Endothelial cell of umbilical vein (primary cell): Measurements from ENCODE around the gene CCSER2. TPM values are rescaled to one million over a fixed set of nuclear protein-coding genes. Genes with fewer than 3 reads are reported as not detected.

Experiments used
- BruUV-seq: library from RNA; stranded (reverse); fragments of 400-500 nt; replicated peaks from 2 replicates; lab custom pipeline; 2021; lab: Mats Ljungman, UMichigan
- CTCF ChIA-PET: fragments of 300-600, 350-600 bp; sonication (Branson Sonifier 250); formaldehyde crosslinking; loops from one replicate; lab custom pipeline; 2021; ENCODE audit warnings: antibody characterized with exemption, inconsistent platforms; lab: Charles Lee
- POLR2A ChIA-PET: fragments of 300-600, 350-600 bp; sonication (Branson Sonifier 250); formaldehyde crosslinking; loops from one replicate; lab custom pipeline; 2021; ENCODE audit warnings: antibody characterized with exemption, inconsistent platforms; lab: Charles Lee
- DNase-seq: peaks from one replicate; pipeline ENCODE4 v3.0.0-alpha.2; 2011; ENCODE audit warnings: low read depth, low spot score
- FAIRE-seq: peaks from 2 replicates; lab custom pipeline; 2011; peaks lifted over from hg19 to GRCh38; lab: Jason Lieb, UNC
- H2AFZ ChIP-seq: 2 replicates; pipeline ENCODE4 v1.6.0; 2012; ENCODE audit warnings: low read depth, low read length, control low read depth, inconsistent platforms
- H3K27ac ChIP-seq: 2 replicates; pipeline ENCODE4 v1.5.1; 2011; ENCODE audit warnings: low read depth, mild to moderate bottlenecking, control low read depth, low read length, moderate library complexity; ENCODE audit not compliant: insufficient read depth
- H3K27me3 ChIP-seq, 2 experiments: 2 replicates each; pipeline versions ENCODE4 v1.6.0 to v1.6.1; 2011; ENCODE audit warnings: low read length in 2 of 2, mixed read lengths in 1 of 2; ENCODE audit not compliant: control insufficient read depth in 2 of 2, insufficient read depth in 2 of 2
- H3K36me3 ChIP-seq, 2 experiments: 2 replicates in 1 of 2; 3 replicates in 1 of 2; pipeline ENCODE4 v1.5.1; 2011; ENCODE audit warnings: low read length in 2 of 2, mild to moderate bottlenecking in 1 of 2, moderate library complexity in 1 of 2; ENCODE audit not compliant: control insufficient read depth in 2 of 2, insufficient read depth in 2 of 2; ENCODE audit errors: extremely low read depth in 1 of 2
- H3K4me1 ChIP-seq: 3 replicates; pipeline ENCODE4 v1.5.1; 2011; ENCODE audit warnings: mild to moderate bottlenecking, low read length; ENCODE audit not compliant: control insufficient read depth, insufficient read depth; ENCODE audit errors: extremely low read depth
- H3K4me2 ChIP-seq: 2 replicates; pipeline ENCODE4 v1.6.1; 2011; ENCODE audit warnings: low read length, control low read depth, mixed read lengths; ENCODE audit not compliant: insufficient read depth
- H3K4me3 ChIP-seq, 3 experiments: fragments of 200-600 bp in 1 of 3; sonication (generic), shearing (Covaris generic) in 1 of 3; replicated peaks in 1 of 3; 2 replicates each; pipeline ENCODE4 v1.5.1; 2011 to 2016; ENCODE audit warnings: control low read depth in 3 of 3, low read length in 3 of 3, mild to moderate bottlenecking in 2 of 3, inconsistent platforms in 1 of 3, low read depth in 1 of 3, moderate library complexity in 1 of 3; ENCODE audit not compliant: insufficient read depth in 1 of 3
- H3K79me2 ChIP-seq: 2 replicates; pipeline ENCODE4 v1.6.0; 2012; ENCODE audit warnings: low read length, inconsistent platforms; ENCODE audit not compliant: control insufficient read depth, insufficient read depth
- H3K9ac ChIP-seq: replicated peaks from 2 replicates; pipeline ENCODE3; 2011; ENCODE audit warnings: low read length, control low read depth; ENCODE audit not compliant: insufficient read depth; ENCODE audit errors: extremely low read depth
- H3K9me1 ChIP-seq: replicated peaks from 3 replicates; pipeline ENCODE4 v1.6.0; 2011; ENCODE audit warnings: mild to moderate bottlenecking, low read length; ENCODE audit not compliant: control insufficient read depth, insufficient read depth; ENCODE audit errors: extremely low read depth
- H3K9me3 ChIP-seq: replicated peaks from 2 replicates; pipeline ENCODE4 v1.5.1; 2012; ENCODE audit warnings: low read length, inconsistent platforms; ENCODE audit not compliant: control insufficient read depth, insufficient read depth
- H4K20me1 ChIP-seq: replicated peaks from 2 replicates; pipeline ENCODE3; 2011; ENCODE audit warnings: mild to moderate bottlenecking, low read length; ENCODE audit not compliant: control insufficient read depth, insufficient read depth; ENCODE audit errors: extremely low read depth
- CTCF ChIP-seq, 2 donors: IDR thresholded peaks; 1 replicate in 1 of 2; 2 replicates in 1 of 2; pipeline ENCODE4 v1.5.1; 2011; ENCODE audit warnings: low read length in 2 of 2, mild to moderate bottlenecking in 2 of 2, moderate library complexity in 2 of 2, control low read depth in 1 of 2, inconsistent platforms in 1 of 2, low read depth in 1 of 2; ENCODE audit not compliant: insufficient read depth in 1 of 2; ENCODE audit errors: extremely low read depth in 1 of 2
- EZH2 ChIP-seq: IDR thresholded peaks from 2 replicates; pipeline ENCODE4 v1.6.1; 2012; ENCODE audit warnings: borderline replicate concordance, low read depth, mild to moderate bottlenecking, moderate library complexity, low read length, inconsistent platforms; ENCODE audit not compliant: severe bottlenecking
- FOS ChIP-seq: IDR thresholded peaks from 2 replicates; pipeline ENCODE4 v1.6.1; 2011; ENCODE audit warnings: mild to moderate bottlenecking, low read length, moderate library complexity, borderline replicate concordance; ENCODE audit not compliant: insufficient read depth
- GATA2 ChIP-seq: IDR thresholded peaks from 2 replicates; pipeline ENCODE4 v1.7.0; 2011; ENCODE audit warnings: low read depth, mild to moderate bottlenecking, moderate library complexity, mixed read lengths, low read length; ENCODE audit not compliant: insufficient read length, insufficient read depth
- JUN ChIP-seq: IDR thresholded peaks from 2 replicates; pipeline ENCODE4 v1.6.1; 2011; ENCODE audit warnings: borderline replicate concordance, low read depth; ENCODE audit not compliant: insufficient read length, insufficient read depth
- MAX ChIP-seq: IDR thresholded peaks from 2 replicates; pipeline ENCODE4 v1.6.1; 2011; ENCODE audit not compliant: insufficient read depth, insufficient read length
- MYC ChIP-seq: IDR thresholded peaks from one replicate; pipeline ENCODE4 v1.6.1; 2011; ENCODE audit warnings: mild to moderate bottlenecking, low read depth, low read length
- POLR2A ChIP-seq: IDR thresholded peaks from 2 replicates; pipeline ENCODE4 v1.6.1; 2012; ENCODE audit warnings: low read depth, mild to moderate bottlenecking, control low read depth, low read length
- POLR2AphosphoS5 ChIP-seq: IDR thresholded peaks from 2 replicates; pipeline ENCODE4 v1.6.1; 2012; ENCODE audit warnings: low read depth, mild to moderate bottlenecking, control low read depth, low read length, moderate library complexity; ENCODE audit not compliant: insufficient read depth
- dilution Hi-C: fragments of 300-500 bp; cut with MboI; formaldehyde crosslinking; loops from one replicate; pipeline ENCODE4 v1.15.0; 2019; ENCODE audit warnings: low sequenced_read_pairs; ENCODE audit not compliant: extremely low pct_ligation_motif_present
- intact Hi-C: fragments of 100-400 bp; cut with micrococcal nuclease; formaldehyde crosslinking; loops from one replicate; pipeline ENCODE4 v1.10.0; 2022
- polyA plus RNA-seq, 4 experiments: library from polyadenylated mRNA; depleted of rRNA in 3 of 4; stranded (reverse) in 3 of 4; unstranded in 1 of 4; fragments of >200 nt; gene quantifications; 2 replicates each; pipeline versions ENCODE4 v1.2.1 to v1.2.3, GENCODE V29; 2011 to 2012; ENCODE audit warnings: missing spikeins in 1 of 4
- total RNA-seq: library from RNA; stranded (reverse); gene quantifications from 2 replicates; pipeline ENCODE4 v1.2.3, GENCODE V29; 2021

CCSER2 gene
- total and polyA plus RNA-seq, 2 donors (not counting 3 experiments of a cell fraction or from before 2014, with no cell fraction given) = 14.5 to 49.3 TPM

- no peak overlapping the region for H3K9ac ChIP-seq
- intact Hi-C loops = loop anchor here (2.0 kb wide), 1 partner anchor 81 kb away; no protein-coding TSS in a partner anchor
- H3K9me1 ChIP-seq = no peaks in the 10 kb centered on the region
- no peaks in the 10 kb centered on the region for H3K9me3 ChIP-seq
- BruUV-seq = no TSS peak
- DNase-seq (peak; percentile 14), FAIRE-seq (peak; percentile 38)
- no peaks in the 10 kb centered on the region for H3K27me3 ChIP-seq
- H4K20me1 ChIP-seq = no peaks in the 10 kb centered on the region
- H2AFZ ChIP-seq = no peak overlapping the region
- H3K4me2 ChIP-seq = no peak overlapping the region
- no peak for TF ChIP-seq EZH2
- no peak for TF ChIP-seq POLR2AphosphoS5
- TF ChIP-seq CTCF (IDR thresholded peaks at IDR 0.05; ENCODE audit: extremely low read depth in 1 of 2, insufficient read depth in 1 of 2, low read depth in 1 of 2, low read length in 2 of 2) = no peak
- TF ChIP-seq MAX = no peak
- no peak for TF ChIP-seq JUN
- no peak for TF ChIP-seq MYC
- no peak for TF ChIP-seq POLR2A
- no peak for TF ChIP-seq FOS
- no peak for TF ChIP-seq GATA2
- peaks cover 37% of the 10 kb centered on the region for H3K4me1 ChIP-seq
- H3K79me2 ChIP-seq = no peaks in the 10 kb centered on the region
- peaks cover 0 to 7% of the 10 kb centered on the region in 2 experiments for H3K36me3 ChIP-seq
- POLR2A ChIA-PET = no interaction called here
- no peak overlapping the region for H3K4me3 ChIP-seq
- dilution Hi-C loops = no loop called here
- CTCF ChIA-PET = interaction anchor here (1.1 to 3.7 kb wide), 7 partner anchors 11 to 247 kb away, joined by 3 to 26 read pairs (median 4); no protein-coding TSS in a partner anchor
- peak overlapping the region; percentile 94 for H3K27ac ChIP-seq
Observed at GRCh38 chr10:84511709-84512285, 183.4 kb downstream of the CCSER2 start.
